Measurements from ENCODE around the gene NUDT19.
"Not testable (repeated sequence)": the region's sequence is repeated elsewhere in the genome, so short reads cannot be mapped to it uniquely, and the experiment has no call there.

The NUDT19 gene

GRCh38 chr19:32744555-32745325 lies 53.1 kb downstream of the NUDT19 start:
- no peak for TF ChIP-seq CTCF (IDR thresholded peaks at IDR 0.05; ENCODE audit: insufficient read depth, low read depth, low read length, missing control alignments)
- H3K4me3 ChIP-seq (ENCODE audit: low read length): no peak overlapping the region
- DNase-seq (ENCODE audit: low read depth): no peak

GRCh38 chr19:32745594-32746251 lies 54.1 kb downstream of the NUDT19 start:
- DNase-seq (ENCODE audit: low read depth); H3K4me3 ChIP-seq (ENCODE audit: low read length): not testable (repeated sequence)

- peak; percentile 18 for DNase-seq (ENCODE audit: low read depth)
- H3K4me3 ChIP-seq (ENCODE audit: low read length): not testable (repeated sequence)
These were observed 55.1 kb downstream of the NUDT19 start for GRCh38 chr19:32746631-32747196.

GRCh38 chr19:32748497-32748896 lies 56.9 kb downstream of the NUDT19 start:
- peak; percentile 32 for TF ChIP-seq CTCF (IDR thresholded peaks at IDR 0.05; ENCODE audit: insufficient read depth, low read depth, low read length, missing control alignments)
- no peak overlapping the region for H3K4me3 ChIP-seq (ENCODE audit: low read length)
- peak; percentile 5 for DNase-seq (ENCODE audit: low read depth)

GRCh38 chr19:32748948-32749347 lies 57.3 kb downstream of the NUDT19 start:
- DNase-seq (ENCODE audit: low read depth): no peak
- no peak overlapping the region for H3K4me3 ChIP-seq (ENCODE audit: low read length)
- TF ChIP-seq CTCF (IDR thresholded peaks at IDR 0.05; ENCODE audit: insufficient read depth, low read depth, low read length, missing control alignments): no peak

- TF ChIP-seq CTCF (IDR thresholded peaks at IDR 0.05; ENCODE audit: insufficient read depth, low read depth, low read length, missing control alignments): no peak
- no peak for DNase-seq (ENCODE audit: low read depth)
These were observed 57.7 kb downstream of the NUDT19 start for GRCh38 chr19:32749361-32749760.

GRCh38 chr19:32750441-32751055 lies 58.9 kb downstream of the NUDT19 start:
- no peak for DNase-seq (ENCODE audit: low read depth)
- TF ChIP-seq CTCF (IDR thresholded peaks at IDR 0.05; ENCODE audit: insufficient read depth, low read depth, low read length, missing control alignments): no peak
- H3K4me3 ChIP-seq (ENCODE audit: low read length): no peak overlapping the region

More at GRCh38 chr19:32749361-32749760, 57.7 kb downstream of the NUDT19 start:
- no peak overlapping the region for H3K4me3 ChIP-seq (ENCODE audit: low read length)

Data from epithelial cell of esophagus (primary cell).